Activated T-helper 2 cell treated with anti-CD3 and anti-CD28 coated beads, Interferon-gamma antibody, Interleukin-2, Interleukin-4, amounts not matched to agents 10 μg/mL and 5 μg/mL and 100 μg/mL, durations not matched to agents 14 hours and 24 hours and 36 hours (primary cell): ENCODE results near the gene ITGBL1. TPM values are rescaled to one million over a fixed set of nuclear protein-coding genes. Genes with fewer than 3 reads are reported as not detected.

ENCODE experiments used
- DNase-seq: peaks from one replicate; pipeline ENCODE4 v3.0.0; 2021; ENCODE audit warnings: low spot score
- H3K27ac Mint-ChIP-seq: one replicate; pipeline ENCODE4 v1.8.0; 2021; ENCODE audit warnings: mixed read lengths
- H3K27me3 Mint-ChIP-seq: one replicate; pipeline ENCODE4 v1.8.0; 2021; ENCODE audit warnings: low read depth, mixed read lengths
- H3K36me3 Mint-ChIP-seq: one replicate; pipeline ENCODE4 v1.8.0; 2021; ENCODE audit warnings: low read depth, mixed read lengths
- H3K4me1 Mint-ChIP-seq: one replicate; pipeline ENCODE4 v1.8.0; 2021; ENCODE audit warnings: low read depth, mixed read lengths
- H3K4me3 Mint-ChIP-seq: one replicate; pipeline ENCODE4 v1.8.0; 2021; ENCODE audit warnings: low read depth, mild to moderate bottlenecking, moderate library complexity, mixed read lengths
- H3K9me3 Mint-ChIP-seq: one replicate; pipeline ENCODE4 v1.8.0; 2021; ENCODE audit warnings: mixed read lengths
- intact Hi-C: fragments of 100-400 bp; cut with micrococcal nuclease; formaldehyde crosslinking; loops from one replicate; pipeline ENCODE4 v1.15.1; 2023
- total RNA-seq: library from RNA; stranded (reverse); gene quantifications from 2 replicates; pipeline ENCODE4 v1.2.3, GENCODE V29; 2022

ITGBL1 gene
- total RNA-seq, 1 donor from 2014 or later: not detected

DNA sequence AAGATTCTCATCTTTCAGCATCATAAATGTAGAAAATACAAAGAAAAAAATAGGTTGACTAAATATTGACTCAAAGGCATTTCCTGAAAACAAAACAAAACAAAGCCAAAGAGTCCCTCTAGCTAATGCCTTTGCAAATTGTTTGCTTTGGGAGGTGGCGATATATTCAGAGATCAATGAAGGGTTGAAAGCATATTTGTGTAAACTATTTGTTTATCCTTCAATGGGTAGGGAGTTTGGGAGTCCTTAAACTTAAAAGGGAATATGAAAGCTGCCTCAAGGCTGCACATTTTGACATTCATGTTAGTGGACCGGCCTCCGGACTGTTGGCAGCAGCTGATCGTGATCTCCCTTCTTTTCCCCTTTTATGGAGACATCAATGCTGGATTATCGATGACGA, 257.5 kb downstream of the ITGBL1 start:
- Mint-ChIP-seq H3K9me3 (no peaks in the 10 kb centered on the region), H3K4me1 (peaks cover 4% of the 10 kb centered on the region), H3K27me3 (no peaks in the 10 kb centered on the region), H3K4me3 (no peak overlapping the region), H3K27ac (no peak overlapping the region), H3K36me3 (no peaks in the 10 kb centered on the region)
- intact Hi-C loops: no loop called here
- DNase-seq: no peak

DNA sequence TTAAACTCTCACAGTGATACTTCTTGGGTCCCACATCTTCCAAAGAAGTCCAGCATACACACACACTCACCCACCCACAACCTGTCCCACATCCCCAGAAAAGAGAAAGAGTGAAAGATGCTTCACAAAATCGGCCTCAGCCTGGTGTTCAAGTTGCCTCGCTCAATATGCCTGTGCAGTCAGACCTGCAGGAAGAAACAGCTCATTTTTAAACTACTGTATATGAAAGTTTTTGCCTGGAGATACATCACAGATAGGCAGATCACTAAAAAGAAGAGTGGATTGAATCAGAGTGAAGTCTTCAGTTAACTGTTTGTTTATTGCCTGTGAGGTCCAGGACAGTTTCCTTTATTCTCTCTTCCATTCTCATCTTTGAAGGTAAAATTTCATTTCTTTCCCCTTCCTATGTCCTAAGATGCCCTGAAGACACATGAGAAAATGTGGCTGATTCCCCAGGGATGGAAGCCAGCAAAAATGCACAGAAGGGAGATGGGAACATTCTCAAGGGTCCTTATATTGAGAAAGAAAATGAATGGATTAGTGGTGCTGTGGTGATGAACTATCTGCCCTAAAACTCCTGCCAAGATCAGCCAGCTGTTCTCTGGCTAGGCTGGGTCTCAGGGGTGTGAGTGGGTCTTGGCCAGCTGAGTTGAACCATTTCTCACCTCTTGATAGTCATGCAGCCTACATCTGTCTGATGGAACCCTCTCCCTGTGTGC, 259.0 kb downstream of the ITGBL1 start:
- H3K4me3 Mint-ChIP-seq: no peak overlapping the region
- no peaks in the 10 kb centered on the region for H3K9me3 Mint-ChIP-seq
- DNase-seq: no peak
- intact Hi-C loops: no loop called here
- no peaks in the 10 kb centered on the region for H3K27me3 Mint-ChIP-seq
- H3K27ac Mint-ChIP-seq: no peak overlapping the region
- H3K4me1 Mint-ChIP-seq: peaks cover 3% of the 10 kb centered on the region
- no peaks in the 10 kb centered on the region for H3K36me3 Mint-ChIP-seq

DNA sequence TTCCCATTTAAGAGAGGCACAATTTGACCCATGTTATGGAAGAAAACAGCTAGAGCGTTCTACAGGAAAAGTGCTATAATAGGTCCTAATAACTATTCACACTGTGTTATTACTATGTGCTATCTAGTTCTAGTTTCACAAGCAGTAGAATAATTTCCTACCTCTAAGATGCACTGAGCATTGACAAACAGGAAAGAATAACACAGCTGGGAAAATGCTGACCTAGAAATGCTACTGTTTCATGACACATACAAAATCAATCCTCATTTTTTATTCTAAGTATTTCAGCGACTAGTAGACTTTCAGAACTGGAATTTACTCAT, 259.5 kb downstream of the ITGBL1 start:
- H3K27ac Mint-ChIP-seq: no peak overlapping the region
- intact Hi-C loops: no loop called here
- no peak overlapping the region for H3K4me3 Mint-ChIP-seq
- H3K27me3 Mint-ChIP-seq: no peaks in the 10 kb centered on the region
- no peaks in the 10 kb centered on the region for H3K36me3 Mint-ChIP-seq
- H3K9me3 Mint-ChIP-seq: no peaks in the 10 kb centered on the region
- no peak for DNase-seq
- no peaks in the 10 kb centered on the region for H3K4me1 Mint-ChIP-seq

DNA sequence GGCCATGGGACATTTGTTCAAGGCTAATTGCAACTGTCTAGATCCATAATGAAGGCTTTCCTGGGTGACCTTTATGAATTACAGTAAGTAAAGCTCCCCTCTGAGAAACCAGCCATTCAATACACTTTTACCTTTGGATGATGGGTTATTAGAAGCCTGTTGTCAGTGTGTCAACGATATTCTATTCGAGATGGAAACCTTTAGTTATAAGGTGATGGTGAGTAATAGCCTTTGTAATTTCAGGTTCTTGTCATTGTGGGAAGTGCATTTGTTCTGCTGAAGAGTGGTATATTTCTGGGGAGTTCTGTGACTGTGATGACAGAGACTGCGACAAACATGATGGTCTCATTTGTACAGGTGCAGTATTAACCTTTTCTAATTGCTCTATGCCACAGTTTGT, 261.7 kb downstream of the ITGBL1 start:
- no peaks in the 10 kb centered on the region for H3K4me1 Mint-ChIP-seq
- no peak overlapping the region for H3K27ac Mint-ChIP-seq
- DNase-seq: no peak
- no peaks in the 10 kb centered on the region for H3K36me3 Mint-ChIP-seq
- no peaks in the 10 kb centered on the region for H3K27me3 Mint-ChIP-seq
- intact Hi-C loops: no loop called here
- H3K4me3 Mint-ChIP-seq: no peak overlapping the region
- H3K9me3 Mint-ChIP-seq: no peaks in the 10 kb centered on the region

DNA sequence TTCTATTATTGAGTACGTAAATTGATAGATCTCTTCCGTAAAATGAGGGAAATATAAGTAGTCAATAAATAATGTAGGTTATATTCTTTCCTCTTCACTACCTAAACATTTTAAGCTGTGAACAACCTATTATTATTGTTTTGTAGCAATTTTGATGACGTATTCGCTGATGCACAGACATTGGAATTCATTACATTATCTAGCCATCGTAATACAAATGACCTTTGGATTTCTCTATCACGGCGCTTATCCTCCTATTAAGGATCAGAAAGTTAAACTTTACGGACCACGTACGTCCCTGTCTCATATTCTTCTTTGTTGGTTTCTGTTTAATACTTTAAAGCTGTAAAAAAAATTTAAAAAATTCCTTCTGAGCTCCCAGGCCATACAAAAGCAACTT, 264.9 kb downstream of the ITGBL1 start:
- Mint-ChIP-seq H3K9me3 (no peaks in the 10 kb centered on the region), H3K4me1 (no peaks in the 10 kb centered on the region), H3K27me3 (no peaks in the 10 kb centered on the region), H3K4me3 (no peak overlapping the region), H3K36me3 (no peaks in the 10 kb centered on the region), H3K27ac (no peak overlapping the region)
- intact Hi-C loops: no loop called here
- DNase-seq: no peak

DNA sequence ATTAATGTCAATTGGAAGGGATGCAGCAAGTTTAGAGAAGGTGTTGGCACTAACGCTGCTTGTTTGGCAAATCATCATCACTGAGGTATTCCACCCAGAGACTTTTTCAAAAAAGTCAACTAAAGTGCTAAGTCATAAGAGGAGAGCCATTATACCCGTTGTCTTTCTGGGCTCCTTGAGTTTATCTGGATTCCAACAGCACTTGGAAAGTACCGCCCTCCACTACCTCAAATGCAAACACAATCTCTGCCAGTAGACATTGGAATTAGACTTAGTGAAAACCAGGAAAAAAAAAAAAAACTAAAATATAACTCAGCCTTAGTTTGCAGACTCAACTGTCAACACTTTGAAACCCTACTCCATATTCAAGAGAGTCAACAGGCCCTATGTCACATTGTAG, 266.0 kb downstream of the ITGBL1 start:
- H3K9me3 Mint-ChIP-seq: no peaks in the 10 kb centered on the region
- no peaks in the 10 kb centered on the region for H3K27me3 Mint-ChIP-seq
- DNase-seq: no peak
- H3K4me3 Mint-ChIP-seq: no peak overlapping the region
- no peak overlapping the region for H3K27ac Mint-ChIP-seq
- no peaks in the 10 kb centered on the region for H3K4me1 Mint-ChIP-seq
- intact Hi-C loops: no loop called here
- H3K36me3 Mint-ChIP-seq: no peaks in the 10 kb centered on the region

DNA sequence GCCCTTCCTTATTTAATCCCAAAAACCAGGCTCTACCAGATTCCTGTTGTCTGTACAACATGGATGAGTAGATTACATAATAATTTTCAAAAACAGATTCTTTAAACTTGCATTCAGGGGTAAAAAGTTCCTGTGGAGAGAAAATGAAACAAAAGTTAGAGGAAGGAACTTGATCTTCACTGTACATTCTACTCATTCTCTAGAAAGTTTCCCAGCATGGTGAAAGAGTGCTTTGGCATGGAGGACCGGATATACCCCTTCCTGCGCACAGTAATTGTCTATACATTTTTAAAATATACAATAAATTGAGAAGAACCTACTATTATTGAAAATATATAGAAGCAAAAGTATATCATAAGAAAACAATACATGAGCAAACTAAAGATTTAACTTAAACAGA, 274.2 kb downstream of the ITGBL1 start:
- no peaks in the 10 kb centered on the region for H3K9me3 Mint-ChIP-seq
- DNase-seq: no peak
- no peak overlapping the region for H3K27ac Mint-ChIP-seq
- H3K4me1 Mint-ChIP-seq: no peaks in the 10 kb centered on the region
- H3K27me3 Mint-ChIP-seq: no peaks in the 10 kb centered on the region
- intact Hi-C loops: no loop called here
- no peaks in the 10 kb centered on the region for H3K36me3 Mint-ChIP-seq
- no peak overlapping the region for H3K4me3 Mint-ChIP-seq

DNA sequence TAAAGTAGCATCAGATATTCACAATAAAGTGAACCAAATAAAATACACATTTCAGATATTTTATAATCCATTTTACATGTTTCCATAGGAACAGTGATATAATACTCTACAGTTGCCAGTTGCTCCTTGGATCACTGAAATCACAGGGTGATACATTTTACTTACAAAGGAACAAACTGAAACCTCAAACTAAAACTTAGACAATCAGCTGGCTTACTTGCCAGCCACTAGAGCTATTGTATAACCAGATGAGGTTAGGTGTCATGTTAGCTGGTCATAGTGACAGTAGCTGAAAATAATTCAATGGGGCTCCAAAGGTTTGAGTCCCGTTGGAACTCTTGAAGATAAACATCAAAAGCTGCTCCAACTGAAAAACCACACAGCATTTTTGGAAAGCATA, 274.6 kb downstream of the ITGBL1 start:
- DNase-seq: no peak
- no peaks in the 10 kb centered on the region for H3K4me1 Mint-ChIP-seq
- no peak overlapping the region for H3K27ac Mint-ChIP-seq
- H3K36me3 Mint-ChIP-seq: no peaks in the 10 kb centered on the region
- intact Hi-C loops: no loop called here
- no peaks in the 10 kb centered on the region for H3K27me3 Mint-ChIP-seq
- H3K9me3 Mint-ChIP-seq: no peaks in the 10 kb centered on the region
- H3K4me3 Mint-ChIP-seq: no peak overlapping the region

DNA sequence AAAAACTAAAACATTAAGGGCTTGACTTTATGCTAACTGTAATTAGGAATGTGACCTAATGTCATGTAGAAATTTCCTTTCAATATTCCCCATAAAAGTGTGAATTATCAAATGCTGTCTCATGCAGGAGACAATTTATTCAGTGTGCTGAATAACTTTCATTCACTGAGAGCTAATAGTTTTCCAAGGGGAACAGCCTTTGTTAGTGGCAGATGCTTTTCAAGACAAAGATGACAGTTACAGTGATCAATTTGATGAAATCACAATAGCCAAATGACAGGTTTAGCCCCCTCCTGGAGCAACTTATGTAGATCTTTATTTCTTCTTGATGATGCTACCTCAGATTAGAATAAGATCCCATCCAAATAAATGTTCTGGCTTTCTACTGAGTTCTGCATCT, 275.5 kb downstream of the ITGBL1 start:
- no peaks in the 10 kb centered on the region for H3K4me1 Mint-ChIP-seq
- no peak for DNase-seq
- no peaks in the 10 kb centered on the region for H3K36me3 Mint-ChIP-seq
- no peak overlapping the region for H3K4me3 Mint-ChIP-seq
- H3K9me3 Mint-ChIP-seq: no peaks in the 10 kb centered on the region
- intact Hi-C loops: no loop called here
- H3K27ac Mint-ChIP-seq: no peak overlapping the region
- H3K27me3 Mint-ChIP-seq: no peaks in the 10 kb centered on the region

DNA sequence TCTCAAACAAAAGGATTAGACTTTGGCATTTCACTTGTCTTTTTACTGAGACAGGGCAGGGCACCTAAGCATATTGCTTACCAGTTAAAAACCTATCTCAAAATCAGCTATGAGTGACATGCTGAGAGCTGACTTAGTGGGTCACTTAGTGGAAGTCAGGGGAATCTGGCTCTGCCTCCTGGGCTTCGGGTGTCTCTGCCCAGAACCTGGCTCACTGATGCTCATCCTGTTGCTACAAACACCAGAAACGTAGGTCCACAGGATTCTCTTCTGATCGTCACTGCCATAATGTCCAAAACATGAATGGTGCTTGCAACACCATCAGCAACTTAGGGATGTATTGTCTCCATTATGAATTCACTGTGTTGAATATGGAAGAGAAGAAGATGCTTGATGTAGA, 276.1 kb downstream of the ITGBL1 start:
- Mint-ChIP-seq H3K4me1 (no peaks in the 10 kb centered on the region), H3K27ac (no peak overlapping the region), H3K27me3 (no peaks in the 10 kb centered on the region), H3K36me3 (no peaks in the 10 kb centered on the region), H3K9me3 (no peaks in the 10 kb centered on the region), H3K4me3 (no peak overlapping the region)
- intact Hi-C loops: no loop called here
- no peak for DNase-seq

DNA sequence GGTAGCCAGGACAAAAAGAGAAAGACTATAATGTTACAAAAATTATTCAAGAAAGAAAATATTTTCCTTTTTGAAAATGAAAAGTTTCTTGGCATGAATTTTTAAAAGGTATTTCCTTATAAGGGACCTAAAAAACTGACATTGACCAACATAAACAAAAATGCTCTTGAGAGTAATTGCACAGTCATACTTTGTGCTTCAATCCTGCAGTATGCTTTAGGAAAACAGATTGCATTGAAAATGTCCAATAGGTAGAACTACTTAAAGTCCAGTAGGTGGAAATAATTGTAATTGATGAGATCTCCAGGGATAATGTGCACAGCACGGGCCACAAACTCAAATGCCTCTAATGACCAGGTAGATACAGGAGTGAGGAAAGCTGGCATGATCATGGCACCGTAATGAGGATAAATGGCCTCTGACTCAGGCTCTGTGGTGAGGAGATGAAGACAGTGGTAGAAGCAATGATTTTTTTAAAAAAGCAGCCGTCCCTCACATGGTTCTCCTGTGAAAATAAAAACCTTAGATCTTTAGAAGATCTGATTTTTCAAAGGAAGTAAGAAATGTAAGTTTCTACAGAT, 278.0 kb downstream of the ITGBL1 start:
- Mint-ChIP-seq H3K4me3 (no peak overlapping the region), H3K36me3 (no peaks in the 10 kb centered on the region), H3K4me1 (no peaks in the 10 kb centered on the region), H3K27ac (no peak overlapping the region), H3K27me3 (no peaks in the 10 kb centered on the region), H3K9me3 (no peaks in the 10 kb centered on the region)
- intact Hi-C loops: no loop called here
- DNase-seq: no peak

DNA sequence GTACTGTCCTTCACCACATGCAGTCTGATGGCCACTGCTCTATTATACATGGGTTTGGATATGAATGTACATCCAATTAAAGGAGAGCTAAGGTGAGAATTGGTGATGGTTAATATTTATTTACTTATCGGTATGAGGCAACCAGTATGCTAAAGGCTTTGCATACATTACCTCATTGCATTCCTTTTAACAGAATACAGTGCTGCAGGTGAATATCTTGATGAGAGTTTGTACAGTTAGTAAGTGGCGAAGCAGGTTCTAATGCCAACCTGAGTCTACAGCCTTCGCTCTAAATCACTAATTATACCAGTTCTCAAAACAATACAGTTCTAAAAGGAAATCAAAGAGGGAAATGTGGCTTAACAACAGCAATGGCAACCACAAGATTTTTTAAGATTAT, 284.1 kb downstream of the ITGBL1 start:
- Mint-ChIP-seq H3K4me3 (no peak overlapping the region), H3K9me3 (no peaks in the 10 kb centered on the region), H3K27ac (no peak overlapping the region), H3K27me3 (no peaks in the 10 kb centered on the region), H3K36me3 (no peaks in the 10 kb centered on the region), H3K4me1 (no peaks in the 10 kb centered on the region)
- intact Hi-C loops: no loop called here
- DNase-seq: no peak

DNA sequence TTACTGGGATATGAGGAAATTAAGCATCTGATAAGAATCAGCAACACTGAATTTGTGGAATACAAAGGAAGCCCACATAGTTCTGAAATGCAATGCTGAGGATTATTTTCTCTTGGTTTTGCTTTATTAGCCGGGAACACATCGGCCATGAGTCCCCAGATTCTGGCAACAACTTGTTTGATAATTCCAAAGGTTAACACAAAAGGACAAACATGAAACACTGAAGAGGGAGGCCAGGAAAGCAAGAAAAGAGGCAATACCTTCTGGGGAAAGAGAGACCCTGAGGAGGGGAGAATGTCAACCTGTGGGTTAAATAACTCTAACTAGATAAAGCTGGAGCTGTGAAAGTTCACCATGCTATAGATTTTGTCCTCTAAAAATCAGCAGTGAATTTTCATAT, 285.9 kb downstream of the ITGBL1 start:
- Mint-ChIP-seq H3K27me3 (no peaks in the 10 kb centered on the region), H3K36me3 (no peaks in the 10 kb centered on the region), H3K4me1 (no peaks in the 10 kb centered on the region), H3K27ac (no peak overlapping the region), H3K4me3 (no peak overlapping the region), H3K9me3 (no peaks in the 10 kb centered on the region)
- intact Hi-C loops: no loop called here
- no peak for DNase-seq
